Panc1 (cell line): ENCODE results near the gene POLR3GL. TPM values are rescaled to one million over a fixed set of nuclear protein-coding genes. Genes with fewer than 3 reads are reported as not detected.

Source experiments
- ATAC-seq: fragments of 200-7000 bp; cut with Tn5 transposase; 2 replicates; pipeline ENCODE4 v1.9.1; 2020; ENCODE audit warnings: mild to moderate bottlenecking, moderate library complexity
- BruUV-seq: library from RNA; stranded (reverse); fragments of 400-500 nt; replicated peaks from 2 replicates; lab custom pipeline; 2021; lab: Mats Ljungman, UMichigan
- CTCF ChIA-PET: fragments of 300-600 bp; sonication (Branson Sonifier 250); formaldehyde crosslinking; loops from one replicate; lab custom pipeline; 2022; ENCODE audit warnings: antibody characterized with exemption; lab: Charles Lee
- POLR2A ChIA-PET: fragments of 300-600 bp; sonication (Branson Sonifier 250); formaldehyde crosslinking; loops from one replicate; lab custom pipeline; 2022; ENCODE audit warnings: antibody characterized with exemption; lab: Charles Lee
- DNase-seq: peaks from one replicate; pipeline ENCODE4 v3.0.0-alpha.2; 2010; ENCODE audit warnings: low read depth, low spot score
- H3K27ac ChIP-seq: 2 replicates; pipeline ENCODE4 v1.5.1; 2011; ENCODE audit warnings: mild to moderate bottlenecking, low read length, inconsistent platforms
- H3K27me3 ChIP-seq: fragments of 200-500 bp; sonication (Bioruptor generic); 2 replicates; pipeline ENCODE4 v1.6.0; 2014; ENCODE audit warnings: low read length, inconsistent platforms; ENCODE audit not compliant: control insufficient read depth, insufficient read depth
- H3K36me3 ChIP-seq: fragments of 200-500 bp; sonication (Bioruptor generic); 2 replicates; pipeline ENCODE4 v1.5.1; 2014; ENCODE audit warnings: inconsistent platforms, mild to moderate bottlenecking, low read length, moderate library complexity; ENCODE audit not compliant: control insufficient read depth, insufficient read depth
- H3K4me1 ChIP-seq: 2 replicates; pipeline ENCODE4 v1.5.1; 2011; ENCODE audit warnings: inconsistent platforms, mild to moderate bottlenecking, low read length, moderate library complexity; ENCODE audit not compliant: control insufficient read depth, insufficient read depth
- H3K4me3 ChIP-seq, 2 experiments: 2 replicates each; pipeline ENCODE4 v1.5.1; 2011 to 2012; ENCODE audit warnings: low read depth in 2 of 2, low read length in 2 of 2, mild to moderate bottlenecking in 2 of 2, inconsistent platforms in 1 of 2, moderate library complexity in 1 of 2
- H3K9me3 ChIP-seq: fragments of 200-500 bp; sonication (Bioruptor generic); 2 replicates; pipeline ENCODE4 v1.5.1; 2014; ENCODE audit warnings: low read depth, mild to moderate bottlenecking, inconsistent platforms, low read length, moderate library complexity; ENCODE audit not compliant: control insufficient read depth, insufficient read depth
- POLR2AphosphoS5 ChIP-seq: IDR thresholded peaks from 2 replicates; pipeline ENCODE4 v1.6.1; 2012; ENCODE audit warnings: mild to moderate bottlenecking, low read depth, low read length, moderate library complexity
- SIN3A ChIP-seq: IDR thresholded peaks from 2 replicates; pipeline ENCODE4 v1.6.1; 2012; ENCODE audit warnings: low read depth, mild to moderate bottlenecking, low read length, moderate library complexity, borderline replicate concordance; ENCODE audit not compliant: insufficient read depth
- TCF7L2 ChIP-seq: IDR thresholded peaks from 2 replicates; pipeline ENCODE4 v1.6.1; 2011; ENCODE audit warnings: mild to moderate bottlenecking, low read depth, low read length, inconsistent platforms
- in situ Hi-C: cut with HindIII; loops from 2 replicates; pipeline ENCODE4 v1.10.0; 2016; ENCODE audit warnings: low sequenced_read_pairs, low pct_unique_long_range_greater_than_20kb
- intact Hi-C: fragments of 100-400 bp; cut with micrococcal nuclease; formaldehyde crosslinking; loops from one replicate; pipeline ENCODE4 v1.10.0; 2022; ENCODE audit not compliant: unreplicated experiment
- total RNA-seq: library from RNA; stranded (reverse); gene quantifications from one replicate; pipeline ENCODE4 v1.2.1, GENCODE V29; 2021; ENCODE audit not compliant: unreplicated experiment
- TF ChIP-seq, protein P1 (sequence below), 2 experiments: IDR thresholded peaks; 2 replicates each; pipeline ENCODE4 v1.6.1; 2011 to 2012; ENCODE audit warnings: low read depth in 2 of 2, control low read depth in 1 of 2, low read length in 1 of 2, mild to moderate bottlenecking in 1 of 2, moderate library complexity in 1 of 2; ENCODE audit not compliant: insufficient read depth in 1 of 2
- TF ChIP-seq, protein P2 (sequence below): fragments of 450-650 bp; IDR thresholded peaks from 2 replicates; pipeline ENCODE4 v1.5.1; 2017; ENCODE audit warnings: mild to moderate bottlenecking

Gene POLR3GL
- total RNA-seq, 1 experiment from 2014 or later = 14.9 TPM

DNA sequence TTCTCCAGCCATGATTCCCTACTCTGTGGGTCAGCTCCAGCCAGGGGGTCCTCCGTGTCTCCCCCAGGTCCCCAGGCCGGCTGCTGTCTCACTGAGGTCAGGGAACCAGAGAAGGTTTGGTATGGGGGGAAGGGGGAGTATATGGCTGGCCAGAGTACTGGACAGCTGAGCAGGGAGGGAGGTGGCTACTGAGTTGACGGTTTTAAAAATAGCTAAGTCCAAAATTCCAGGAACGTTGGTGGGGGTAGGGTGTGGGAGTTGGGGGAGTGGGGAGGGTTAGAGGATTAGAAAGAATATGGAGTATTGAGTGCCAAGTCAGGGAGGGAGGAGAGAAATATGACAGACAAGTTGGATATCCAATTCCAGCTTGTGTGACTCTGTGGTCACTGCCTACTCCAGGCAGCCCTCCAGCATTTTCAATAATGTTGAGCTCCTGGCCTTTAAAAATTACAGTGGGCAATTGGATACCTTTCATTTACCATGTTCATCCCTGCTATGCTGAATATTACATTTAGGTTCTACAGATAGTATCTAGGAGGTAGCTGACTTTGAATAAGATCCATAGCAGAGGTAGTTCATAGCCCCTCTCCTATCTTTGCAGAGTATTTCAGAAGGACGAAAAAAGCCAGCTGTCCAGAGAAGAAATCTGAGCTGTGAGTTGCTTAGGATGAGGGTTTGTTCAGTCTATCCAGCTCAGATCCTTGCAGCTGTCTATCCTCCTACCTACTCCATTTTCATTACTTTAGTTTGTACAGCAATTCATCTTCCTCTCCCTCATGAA is 57.3 kb downstream of the POLR3GL start, which contains the start of gene HJV:
Gene HJV (minus strand): TSS at position 114 of the 781 bp plus-strand sequence. CDS start 1,504 bp downstream, outside the sequence.
- TF ChIP-seq, protein P1, sequence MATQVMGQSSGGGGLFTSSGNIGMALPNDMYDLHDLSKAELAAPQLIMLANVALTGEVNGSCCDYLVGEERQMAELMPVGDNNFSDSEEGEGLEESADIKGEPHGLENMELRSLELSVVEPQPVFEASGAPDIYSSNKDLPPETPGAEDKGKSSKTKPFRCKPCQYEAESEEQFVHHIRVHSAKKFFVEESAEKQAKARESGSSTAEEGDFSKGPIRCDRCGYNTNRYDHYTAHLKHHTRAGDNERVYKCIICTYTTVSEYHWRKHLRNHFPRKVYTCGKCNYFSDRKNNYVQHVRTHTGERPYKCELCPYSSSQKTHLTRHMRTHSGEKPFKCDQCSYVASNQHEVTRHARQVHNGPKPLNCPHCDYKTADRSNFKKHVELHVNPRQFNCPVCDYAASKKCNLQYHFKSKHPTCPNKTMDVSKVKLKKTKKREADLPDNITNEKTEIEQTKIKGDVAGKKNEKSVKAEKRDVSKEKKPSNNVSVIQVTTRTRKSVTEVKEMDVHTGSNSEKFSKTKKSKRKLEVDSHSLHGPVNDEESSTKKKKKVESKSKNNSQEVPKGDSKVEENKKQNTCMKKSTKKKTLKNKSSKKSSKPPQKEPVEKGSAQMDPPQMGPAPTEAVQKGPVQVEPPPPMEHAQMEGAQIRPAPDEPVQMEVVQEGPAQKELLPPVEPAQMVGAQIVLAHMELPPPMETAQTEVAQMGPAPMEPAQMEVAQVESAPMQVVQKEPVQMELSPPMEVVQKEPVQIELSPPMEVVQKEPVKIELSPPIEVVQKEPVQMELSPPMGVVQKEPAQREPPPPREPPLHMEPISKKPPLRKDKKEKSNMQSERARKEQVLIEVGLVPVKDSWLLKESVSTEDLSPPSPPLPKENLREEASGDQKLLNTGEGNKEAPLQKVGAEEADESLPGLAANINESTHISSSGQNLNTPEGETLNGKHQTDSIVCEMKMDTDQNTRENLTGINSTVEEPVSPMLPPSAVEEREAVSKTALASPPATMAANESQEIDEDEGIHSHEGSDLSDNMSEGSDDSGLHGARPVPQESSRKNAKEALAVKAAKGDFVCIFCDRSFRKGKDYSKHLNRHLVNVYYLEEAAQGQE (IDR thresholded peaks at IDR 0.05; ENCODE audit: insufficient read depth in 1 of 2, low read depth in 2 of 2, low read length in 1 of 2) = no peak
- TF ChIP-seq POLR2AphosphoS5 (no peak), TCF7L2 (no peak), SIN3A (no peak)
- TF ChIP-seq, protein P2, sequence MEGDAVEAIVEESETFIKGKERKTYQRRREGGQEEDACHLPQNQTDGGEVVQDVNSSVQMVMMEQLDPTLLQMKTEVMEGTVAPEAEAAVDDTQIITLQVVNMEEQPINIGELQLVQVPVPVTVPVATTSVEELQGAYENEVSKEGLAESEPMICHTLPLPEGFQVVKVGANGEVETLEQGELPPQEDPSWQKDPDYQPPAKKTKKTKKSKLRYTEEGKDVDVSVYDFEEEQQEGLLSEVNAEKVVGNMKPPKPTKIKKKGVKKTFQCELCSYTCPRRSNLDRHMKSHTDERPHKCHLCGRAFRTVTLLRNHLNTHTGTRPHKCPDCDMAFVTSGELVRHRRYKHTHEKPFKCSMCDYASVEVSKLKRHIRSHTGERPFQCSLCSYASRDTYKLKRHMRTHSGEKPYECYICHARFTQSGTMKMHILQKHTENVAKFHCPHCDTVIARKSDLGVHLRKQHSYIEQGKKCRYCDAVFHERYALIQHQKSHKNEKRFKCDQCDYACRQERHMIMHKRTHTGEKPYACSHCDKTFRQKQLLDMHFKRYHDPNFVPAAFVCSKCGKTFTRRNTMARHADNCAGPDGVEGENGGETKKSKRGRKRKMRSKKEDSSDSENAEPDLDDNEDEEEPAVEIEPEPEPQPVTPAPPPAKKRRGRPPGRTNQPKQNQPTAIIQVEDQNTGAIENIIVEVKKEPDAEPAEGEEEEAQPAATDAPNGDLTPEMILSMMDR = no peak
- ATAC-seq (no peak), DNase-seq (no peak)
- Histone ChIP-seq H3K4me1 (no peaks in the 10 kb centered on the region), H3K27ac (no peak within 1 kb of the TSS), H3K27me3 (peaks cover 8% of the 10 kb centered on the region; the same call in 1 of the 2 replicates), H3K36me3 (no peaks in the 10 kb centered on the region), H3K4me3 (no peak within 1 kb of the TSS), H3K9me3 (no peaks in the 10 kb centered on the region)
- ChIA-PET POLR2A (interaction anchor here (0.6 kb wide), 2 partner anchors 14 to 111 kb away, joined by 3 read pairs; no protein-coding TSS in a partner anchor), CTCF (interaction anchor here (0.6 to 1.0 kb wide), 2 partner anchors 11 to 24 kb away, joined by 4 read pairs; no protein-coding TSS in a partner anchor)
- intact Hi-C loops = no loop called here
- BruUV-seq = no TSS peak
- in situ Hi-C loops = no loop called here

DNA sequence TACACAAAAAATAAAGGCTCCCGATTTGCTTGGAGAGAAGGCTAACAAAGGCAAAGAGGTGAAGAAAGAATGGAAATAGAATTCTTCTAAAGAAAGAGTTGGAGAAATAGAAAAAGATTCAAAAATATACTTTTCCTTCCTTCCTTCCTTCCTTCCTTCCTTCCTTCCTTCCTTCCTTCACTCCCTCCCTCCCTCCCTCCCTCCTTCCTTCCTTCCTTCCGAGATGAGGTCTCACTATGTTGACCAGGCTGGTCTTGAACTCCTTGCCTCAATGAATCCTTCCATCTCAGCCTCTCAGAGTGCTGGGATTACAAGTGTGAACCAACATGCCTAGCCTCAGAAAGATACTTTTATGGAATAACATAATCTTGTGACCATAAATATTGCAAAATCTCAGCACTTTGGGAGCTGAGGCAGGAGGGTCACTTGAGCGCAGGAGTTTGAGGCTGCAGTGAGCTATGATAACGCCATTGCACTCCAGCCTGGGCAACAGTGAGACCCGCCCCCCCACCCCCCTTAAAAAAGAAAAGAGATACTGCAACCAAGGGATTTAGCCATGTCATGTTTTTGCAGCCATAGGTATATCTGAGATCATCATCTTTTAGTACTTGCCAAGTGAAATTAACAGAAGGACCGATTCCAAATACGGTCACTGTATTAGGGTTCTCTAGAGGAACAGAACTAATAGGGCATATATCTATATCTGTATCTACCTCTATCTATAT is 58.1 kb downstream of the POLR3GL start:
- no TSS peak for BruUV-seq
- no peak for ATAC-seq
- CTCF ChIA-PET = no interaction called here

More for the DNA sequence above, 58.1 kb downstream of the POLR3GL start:
- DNase-seq = no peak
- Histone ChIP-seq H3K4me1 (no peaks in the 10 kb centered on the region), H3K27me3 (peaks cover 6% of the 10 kb centered on the region; the same call in 1 of the 2 replicates), H3K4me3 (no peak overlapping the region), H3K36me3 (no peaks in the 10 kb centered on the region), H3K27ac (no peak overlapping the region), H3K9me3 (no peaks in the 10 kb centered on the region)
- POLR2A ChIA-PET = no interaction called here
- in situ Hi-C loops (no loop called here), intact Hi-C loops (no loop called here)
- no peak for TF ChIP-seq SIN3A
- no peak for TF ChIP-seq POLR2AphosphoS5
- TF ChIP-seq TCF7L2 = no peak
- TF ChIP-seq, protein P1 (IDR thresholded peaks at IDR 0.05; ENCODE audit: insufficient read depth in 1 of 2, low read depth in 2 of 2, low read length in 1 of 2) = no peak
- TF ChIP-seq, protein P2 = no peak
